ENCODE data around the gene CCT4. TPM values are rescaled to one million over a fixed set of nuclear protein-coding genes. Genes with fewer than 3 reads are reported as not detected.
"Not testable (repeated sequence)": the region's sequence is repeated elsewhere in the genome, so short reads cannot be mapped to it uniquely, and the experiment has no call there.

Gene CCT4
- total RNA-seq, 1 donor from 2014 or later, result 188 TPM

GRCh38 chr2:61855318-61855613, 33.2 kb downstream of the CCT4 start:
- TF ChIP-seq CTCF (conservative IDR thresholded peaks at IDR 0.05; ENCODE audit: low read depth, low read length), result no peak
- H3K4me3 ChIP-seq (ENCODE audit: low read depth, low read length), result peak overlapping the region; percentile 67
- no peak for DNase-seq (ENCODE audit: low read depth)

- TF ChIP-seq CTCF (conservative IDR thresholded peaks at IDR 0.05; ENCODE audit: low read depth, low read length), result no peak
- DNase-seq (ENCODE audit: low read depth), result peak; percentile 90
- H3K4me3 ChIP-seq (ENCODE audit: low read depth, low read length), result peak overlapping the region; percentile 67
These were observed 33.7 kb downstream of the CCT4 start for GRCh38 chr2:61854564-61855317.

GRCh38 chr2:61853847-61854563, 34.5 kb downstream of the CCT4 start, which contains the start of gene FAM161A:
Gene FAM161A, minus strand, starts transcription at chr2:61854060. Its CDS starts 19 bp downstream, at chr2:61854041.
- DNase-seq (ENCODE audit: low read depth), result no peak
- peak within 1 kb of the TSS; percentile 67 for H3K4me3 ChIP-seq (ENCODE audit: low read depth, low read length)
- no peak for TF ChIP-seq CTCF (conservative IDR thresholded peaks at IDR 0.05; ENCODE audit: low read depth, low read length)

- DNase-seq (ENCODE audit: low read depth), result no peak
- H3K4me3 ChIP-seq (ENCODE audit: low read depth, low read length), result peak overlapping the region; percentile 67
- TF ChIP-seq CTCF (conservative IDR thresholded peaks at IDR 0.05; ENCODE audit: low read depth, low read length), result peak; percentile 18
These were observed 35.2 kb downstream of the CCT4 start for GRCh38 chr2:61853086-61853846.

- not testable (repeated sequence) for H3K4me3 ChIP-seq (ENCODE audit: low read depth, low read length); DNase-seq (ENCODE audit: low read depth)
These were observed 37.2 kb downstream of the CCT4 start for GRCh38 chr2:61851270-61851669.

- no peak for TF ChIP-seq CTCF (conservative IDR thresholded peaks at IDR 0.05; ENCODE audit: low read depth, low read length)
- DNase-seq (ENCODE audit: low read depth), result no peak
- no peak overlapping the region for H3K4me3 ChIP-seq (ENCODE audit: low read depth, low read length)
These were observed 43.1 kb downstream of the CCT4 start for GRCh38 chr2:61845320-61845719.

GRCh38 chr2:61841286-61841685, 47.2 kb downstream of the CCT4 start:
- H3K4me3 ChIP-seq (ENCODE audit: low read depth, low read length), result no peak overlapping the region
- no peak for TF ChIP-seq CTCF (conservative IDR thresholded peaks at IDR 0.05; ENCODE audit: low read depth, low read length)
- DNase-seq (ENCODE audit: low read depth), result no peak
